AG04450 (cell line): ENCODE results near the gene DGCR6L. TPM values are rescaled to one million over a fixed set of nuclear protein-coding genes. Genes with fewer than 3 reads are reported as not detected.
"Not testable (repeated sequence)": the region's sequence is repeated elsewhere in the genome, so short reads cannot be mapped to it uniquely, and the experiment has no call there.

Source experiments
- CTCF ChIA-PET: fragments of 300-600, 350-600 bp; formaldehyde crosslinking; extraction: SDS; loops from one replicate; lab custom pipeline; 2022; ENCODE audit warnings: antibody characterized with exemption, inconsistent platforms; lab: Charles Lee
- POLR2A ChIA-PET: fragments of 350-600 bp; formaldehyde crosslinking; extraction: SDS; loops from one replicate; lab custom pipeline; 2021; ENCODE audit warnings: antibody characterized with exemption, inconsistent platforms; lab: Yijun Ruan, JAX
- DNase-seq: peaks from one replicate; pipeline ENCODE4 v3.0.0-alpha.2; 2011; ENCODE audit warnings: low read depth, low spot score
- H3K27ac ChIP-seq: one replicate; pipeline ENCODE4 v1.5.1; 2012; ENCODE audit warnings: low read depth, low read length, control low read depth
- H3K27me3 ChIP-seq: one replicate; pipeline ENCODE4 v1.6.0; 2012; ENCODE audit warnings: low read length; ENCODE audit not compliant: control insufficient read depth, insufficient read depth
- H3K4me3 ChIP-seq: 2 replicates; pipeline ENCODE4 v1.5.1; 2011; ENCODE audit warnings: mild to moderate bottlenecking, low read depth, low read length, control low read depth
- H3K9me3 ChIP-seq: 2 replicates; pipeline ENCODE4 v1.5.1; 2012; ENCODE audit warnings: low read length; ENCODE audit not compliant: control insufficient read depth, insufficient read depth
- polyA plus RNA-seq: library from polyadenylated mRNA; depleted of rRNA; stranded (reverse); fragments of >200 nt; gene quantifications from 2 replicates; pipeline ENCODE4 v1.2.3, GENCODE V29; 2011
- TF ChIP-seq, protein P1 (sequence below): IDR thresholded peaks from 2 replicates; pipeline ENCODE4 v1.5.1; 2011; ENCODE audit warnings: low read depth, low read length, control low read depth, inconsistent platforms

DGCR6L gene
- polyA plus RNA-seq, 1 experiment = 45.4 TPM

DNA sequence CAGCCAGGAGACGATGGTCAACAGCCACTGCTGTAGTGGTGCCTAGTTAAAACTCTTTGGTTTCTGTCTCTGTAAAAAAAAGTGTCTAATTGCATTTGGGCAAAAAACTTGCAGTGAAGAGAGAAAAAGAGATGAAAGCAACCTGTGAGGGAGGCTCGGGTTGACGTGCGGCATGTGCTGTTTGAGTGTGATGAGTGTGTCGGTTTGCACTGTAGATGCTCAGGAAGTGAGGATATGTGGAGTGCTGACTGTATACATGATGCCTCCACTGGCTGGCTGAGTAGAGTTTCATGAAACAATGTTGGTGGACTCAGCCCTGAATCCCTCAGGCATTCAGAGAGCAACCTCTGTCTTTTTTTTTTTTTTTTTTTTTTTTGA is 4.3 kb upstream of the DGCR6L start:
- H3K4me3 ChIP-seq = peak overlapping the region; percentile 20; the same call in 1 of the 2 replicates
- no peaks in the 10 kb centered on the region; the same call in 1 of the 2 replicates for H3K9me3 ChIP-seq

DNA sequence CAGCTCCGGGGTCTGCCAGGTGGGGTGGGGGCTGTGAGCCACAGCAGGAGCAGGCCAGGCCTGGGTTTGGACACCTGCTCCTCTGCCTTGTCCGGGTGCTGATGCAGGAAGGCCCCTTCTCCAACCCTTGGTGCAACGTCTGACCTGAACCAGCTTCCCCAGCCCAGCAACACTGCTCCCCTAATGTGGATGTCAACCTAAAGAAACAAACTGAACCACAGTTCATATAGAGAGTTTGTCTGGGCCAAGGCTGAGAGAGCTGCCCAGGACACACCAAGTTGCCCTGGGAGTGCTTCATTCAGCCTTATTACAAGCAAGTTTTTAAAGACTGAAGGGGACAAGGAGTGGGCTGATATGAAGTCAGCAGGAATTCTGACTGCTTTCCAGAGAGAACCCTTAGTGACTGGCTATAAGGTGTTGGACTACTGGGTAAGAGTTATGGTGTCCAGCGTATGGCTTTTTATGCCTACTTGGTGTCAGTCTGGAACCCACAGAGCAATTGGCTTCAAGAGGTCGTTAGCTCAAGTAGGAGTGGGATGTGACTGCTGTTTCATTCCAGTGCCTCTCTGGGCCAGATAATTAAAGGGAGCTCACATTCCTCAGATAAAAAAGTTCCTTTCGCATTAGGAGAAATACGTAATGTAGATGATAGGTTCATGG is 1.8 kb upstream of the DGCR6L start:
- H3K9me3 ChIP-seq, H3K27me3 ChIP-seq, CTCF ChIA-PET, DNase-seq, POLR2A ChIA-PET, H3K27ac ChIP-seq: not testable (repeated sequence)
- H3K4me3 ChIP-seq = 0 out of 2 replicates have a peak overlapping the region, but pooled peaks have one; percentile 13

More for the DNA sequence above, 4.3 kb upstream of the DGCR6L start:
- TF ChIP-seq, protein P1, sequence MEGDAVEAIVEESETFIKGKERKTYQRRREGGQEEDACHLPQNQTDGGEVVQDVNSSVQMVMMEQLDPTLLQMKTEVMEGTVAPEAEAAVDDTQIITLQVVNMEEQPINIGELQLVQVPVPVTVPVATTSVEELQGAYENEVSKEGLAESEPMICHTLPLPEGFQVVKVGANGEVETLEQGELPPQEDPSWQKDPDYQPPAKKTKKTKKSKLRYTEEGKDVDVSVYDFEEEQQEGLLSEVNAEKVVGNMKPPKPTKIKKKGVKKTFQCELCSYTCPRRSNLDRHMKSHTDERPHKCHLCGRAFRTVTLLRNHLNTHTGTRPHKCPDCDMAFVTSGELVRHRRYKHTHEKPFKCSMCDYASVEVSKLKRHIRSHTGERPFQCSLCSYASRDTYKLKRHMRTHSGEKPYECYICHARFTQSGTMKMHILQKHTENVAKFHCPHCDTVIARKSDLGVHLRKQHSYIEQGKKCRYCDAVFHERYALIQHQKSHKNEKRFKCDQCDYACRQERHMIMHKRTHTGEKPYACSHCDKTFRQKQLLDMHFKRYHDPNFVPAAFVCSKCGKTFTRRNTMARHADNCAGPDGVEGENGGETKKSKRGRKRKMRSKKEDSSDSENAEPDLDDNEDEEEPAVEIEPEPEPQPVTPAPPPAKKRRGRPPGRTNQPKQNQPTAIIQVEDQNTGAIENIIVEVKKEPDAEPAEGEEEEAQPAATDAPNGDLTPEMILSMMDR = no peak
- ChIA-PET POLR2A (interaction anchor here (1.1 kb wide), 1 partner anchor 69 kb away, joined by 3 read pairs; no protein-coding TSS in a partner anchor), CTCF (no interaction called here)
- Histone ChIP-seq H3K27ac (peak overlapping the region; percentile 94), H3K27me3 (no peaks in the 10 kb centered on the region)
- DNase-seq = no peak

DNA sequence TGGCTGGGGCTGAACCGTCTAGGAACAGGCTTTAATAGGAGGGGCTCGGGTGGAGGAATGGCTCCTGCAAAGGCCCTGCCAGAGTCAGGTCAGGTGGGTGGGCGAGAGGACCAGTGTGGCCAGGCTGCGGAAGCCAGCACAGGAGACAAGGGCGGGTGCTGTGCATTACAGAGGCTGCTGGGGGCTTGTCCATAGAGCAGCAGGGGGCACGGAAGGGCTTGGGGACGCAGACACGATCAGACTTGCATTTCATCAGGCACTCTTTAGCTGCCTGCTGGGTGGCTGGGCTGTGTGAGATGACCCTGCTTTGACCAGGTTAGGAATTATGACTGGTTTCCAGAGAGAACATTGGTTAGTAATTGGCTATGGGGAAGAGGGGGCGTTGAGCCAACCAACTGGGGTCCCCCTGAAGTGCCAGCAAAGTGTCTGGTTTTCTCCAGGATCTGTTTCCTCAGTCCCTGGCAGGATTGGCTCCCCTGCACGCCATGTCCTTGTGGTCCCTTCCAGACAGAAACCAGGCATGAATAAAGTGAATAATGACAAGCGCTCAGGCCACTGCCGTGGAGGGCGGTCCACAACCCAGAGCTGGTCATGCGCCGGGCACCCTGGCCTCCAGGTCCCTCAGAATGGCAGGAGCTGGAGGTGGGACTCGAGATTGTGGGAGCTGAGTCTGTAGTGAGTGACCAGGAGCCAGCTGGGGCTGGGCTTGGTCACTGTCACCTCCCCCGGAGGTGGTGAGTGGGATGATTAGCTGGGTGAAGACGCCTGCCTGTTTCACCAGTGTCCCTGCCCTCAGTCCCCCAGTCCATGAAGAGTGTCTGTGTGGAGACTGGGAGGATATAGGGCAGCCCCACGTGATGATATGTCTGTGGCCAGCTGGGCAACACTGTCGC is 1.0 kb upstream of the DGCR6L start:
- peak overlapping the region; percentile 81 for H3K4me3 ChIP-seq
- H3K27ac ChIP-seq, CTCF ChIA-PET, H3K27me3 ChIP-seq, POLR2A ChIA-PET, DNase-seq, H3K9me3 ChIP-seq: not testable (repeated sequence)

DNA sequence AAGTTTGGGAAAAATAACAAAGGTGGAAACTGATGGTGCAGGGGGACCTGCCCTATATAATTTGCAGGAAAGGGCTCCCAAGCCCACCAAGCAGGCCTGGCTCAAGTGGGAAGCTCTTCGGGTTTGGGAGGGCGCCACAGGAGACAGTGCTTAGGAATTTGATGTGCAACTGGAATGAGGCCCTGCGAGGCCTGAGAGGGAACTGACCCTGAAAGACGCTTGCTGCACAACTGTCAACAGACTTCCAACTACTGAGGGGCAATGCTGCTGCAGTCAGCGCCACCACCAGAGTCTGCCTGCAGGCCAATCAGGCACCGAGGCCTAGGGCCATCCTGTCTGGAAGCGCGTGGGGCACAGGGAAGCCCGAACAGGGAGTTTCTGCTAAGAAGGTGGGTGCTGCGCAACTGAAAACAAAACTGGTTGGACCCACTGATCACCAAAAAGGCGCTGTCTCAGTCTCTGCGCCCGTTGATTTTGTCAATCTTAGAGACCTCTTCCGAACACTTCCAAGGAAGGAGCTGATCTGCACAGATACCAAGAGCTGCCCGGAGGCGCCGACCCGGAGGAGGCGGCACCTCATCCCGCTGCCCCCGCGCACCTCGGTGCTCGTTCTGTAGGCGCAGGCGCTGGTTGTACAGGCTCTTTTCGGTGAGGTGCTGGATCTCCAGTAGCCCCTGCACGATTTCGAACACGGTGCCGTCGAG is 667 bp downstream of the DGCR6L start:
- Histone ChIP-seq H3K9me3 (no peaks in the 10 kb centered on the region; the same call in 1 of the 2 replicates), H3K27me3 (no peaks in the 10 kb centered on the region), H3K27ac (no peak overlapping the region), H3K4me3 (peak overlapping the region; percentile 81)
- TF ChIP-seq, protein P1 = no peak
- ChIA-PET CTCF (interaction anchor here (0.6 kb wide), 2 partner anchors 64 to 194 kb away, joined by 3 read pairs; no protein-coding TSS in a partner anchor), POLR2A (interaction anchor here (0.6 to 1.1 kb wide), 2 partner anchors 75 to 295 kb away, joined by 3 to 10 read pairs; partner anchors contain the start of gene ZNF74)
- no peak for DNase-seq

DNA sequence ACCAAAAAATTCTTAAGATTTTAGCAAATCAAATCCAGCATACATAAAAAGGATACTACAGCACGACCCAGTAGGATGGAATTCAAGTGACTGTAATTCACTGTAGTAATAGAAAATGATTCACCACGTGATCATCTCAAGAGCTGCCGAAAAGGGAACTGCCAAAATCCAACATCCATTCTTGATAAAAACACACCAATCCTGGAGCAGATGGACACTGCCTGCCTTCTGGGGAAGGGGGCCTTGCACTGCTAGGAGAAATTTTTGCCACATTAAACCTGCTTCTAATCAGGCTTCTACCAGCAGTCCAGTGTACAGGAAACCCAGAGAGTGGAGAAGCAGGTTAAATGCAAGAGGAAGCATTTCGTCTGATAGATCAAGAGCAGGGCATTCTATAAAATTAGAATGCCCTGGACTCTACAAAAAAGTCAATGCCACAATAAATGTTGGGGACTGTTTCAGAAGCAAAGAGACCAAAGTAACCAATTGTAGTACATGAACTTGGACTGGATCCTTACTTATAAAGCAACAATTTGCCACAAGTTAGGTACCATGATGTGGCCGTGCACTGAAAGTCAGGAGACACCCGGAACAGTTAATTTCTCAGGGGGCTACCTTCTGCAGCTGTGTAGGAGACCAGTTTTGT is 1.7 kb downstream of the DGCR6L start:
- H3K27me3 ChIP-seq, H3K9me3 ChIP-seq, DNase-seq, POLR2A ChIA-PET, H3K27ac ChIP-seq: not testable (repeated sequence)
- peak overlapping the region; percentile 7; the same call in 1 of the 2 replicates for H3K4me3 ChIP-seq
- CTCF ChIA-PET = interaction anchor here (0.6 to 1.5 kb wide), 3 partner anchors 100 to 167 kb away, joined by 3 to 8 read pairs (median 3); no protein-coding TSS in a partner anchor
